IPS-20b (cell line): ENCODE measurements around the gene GTF3A.

Source experiments
- H3K27ac ChIP-seq: one replicate; pipeline ENCODE4 v1.5.1; 2013; ENCODE audit warnings: low read length
- H3K27me3 ChIP-seq: 2 replicates; pipeline ENCODE4 v1.6.1; 2013; ENCODE audit warnings: mild to moderate bottlenecking, low read length, inconsistent platforms; ENCODE audit not compliant: insufficient read depth
- H3K36me3 ChIP-seq: 2 replicates; pipeline ENCODE4 v1.6.1; 2013; ENCODE audit warnings: low read depth, mild to moderate bottlenecking, inconsistent platforms, low read length, moderate library complexity; ENCODE audit not compliant: insufficient read depth
- H3K4me1 ChIP-seq: 2 replicates; pipeline ENCODE4 v1.6.1; 2013; ENCODE audit warnings: mild to moderate bottlenecking, control low read depth, inconsistent platforms, low read length, moderate library complexity; ENCODE audit not compliant: insufficient read depth
- H3K4me3 ChIP-seq: 2 replicates; pipeline ENCODE4 v1.5.1; 2013; ENCODE audit warnings: mild to moderate bottlenecking, low read length, inconsistent platforms
- H3K9ac ChIP-seq: 2 replicates; pipeline ENCODE4 v1.6.1; 2013; ENCODE audit warnings: low read depth, mild to moderate bottlenecking, inconsistent platforms, low read length, moderate library complexity
- H3K9me3 ChIP-seq: 2 replicates; pipeline ENCODE4 v1.6.1; 2013; ENCODE audit warnings: mild to moderate bottlenecking, low read depth, low read length, inconsistent platforms; ENCODE audit not compliant: insufficient read depth

The GTF3A gene

GRCh38 chr13:27408074-27408473 lies 16.3 kb upstream of the GTF3A start:
- H3K36me3 ChIP-seq: no peaks in the 10 kb centered on the region
- peaks cover 7% of the 10 kb centered on the region for H3K4me1 ChIP-seq
- H3K27me3 ChIP-seq: no peaks in the 10 kb centered on the region
- no peak overlapping the region for H3K4me3 ChIP-seq
- H3K9me3 ChIP-seq: no peaks in the 10 kb centered on the region
- no peak overlapping the region for H3K27ac ChIP-seq
- no peak overlapping the region for H3K9ac ChIP-seq

- no peak overlapping the region for H3K4me3 ChIP-seq
- H3K4me1 ChIP-seq: no peaks in the 10 kb centered on the region
- H3K27me3 ChIP-seq: no peaks in the 10 kb centered on the region
- H3K9ac ChIP-seq: no peak overlapping the region
- no peaks in the 10 kb centered on the region for H3K36me3 ChIP-seq
- H3K9me3 ChIP-seq: no peaks in the 10 kb centered on the region
- H3K27ac ChIP-seq: no peak overlapping the region
Measured at GRCh38 chr13:27409013-27409412, 15.4 kb upstream of the GTF3A start.

- Histone ChIP-seq H3K9me3 (no peaks in the 10 kb centered on the region), H3K27ac (no peak overlapping the region), H3K4me1 (no peaks in the 10 kb centered on the region), H3K4me3 (no peak overlapping the region), H3K36me3 (no peaks in the 10 kb centered on the region), H3K9ac (no peak overlapping the region), H3K27me3 (no peaks in the 10 kb centered on the region)
Measured at GRCh38 chr13:27411341-27411740, 13.1 kb upstream of the GTF3A start.

GRCh38 chr13:27415116-27415515 lies 9.3 kb upstream of the GTF3A start:
- H3K36me3 ChIP-seq: no peaks in the 10 kb centered on the region
- H3K27ac ChIP-seq: no peak overlapping the region
- no peaks in the 10 kb centered on the region for H3K4me1 ChIP-seq
- no peaks in the 10 kb centered on the region for H3K9me3 ChIP-seq
- H3K9ac ChIP-seq: no peak overlapping the region
- H3K27me3 ChIP-seq: no peaks in the 10 kb centered on the region
- no peak overlapping the region for H3K4me3 ChIP-seq

GRCh38 chr13:27419328-27419727 lies 5.1 kb upstream of the GTF3A start:
- Histone ChIP-seq H3K4me1 (no peaks in the 10 kb centered on the region; the same call in 1 of the 2 replicates), H3K4me3 (no peak overlapping the region), H3K9me3 (no peaks in the 10 kb centered on the region), H3K36me3 (no peaks in the 10 kb centered on the region), H3K27ac (no peak overlapping the region), H3K9ac (no peak overlapping the region), H3K27me3 (peaks cover 12% of the 10 kb centered on the region; the same call in 1 of the 2 replicates)

- Histone ChIP-seq H3K9me3 (no peaks in the 10 kb centered on the region), H3K4me1 (peaks cover 8% of the 10 kb centered on the region), H3K27ac (no peak overlapping the region), H3K27me3 (peaks cover 12% of the 10 kb centered on the region; the same call in 1 of the 2 replicates), H3K4me3 (no peak overlapping the region), H3K36me3 (no peaks in the 10 kb centered on the region), H3K9ac (no peak overlapping the region)
Measured at GRCh38 chr13:27421101-27421871, 3.1 kb upstream of the GTF3A start.

GRCh38 chr13:27423333-27423732 lies 1.1 kb upstream of the GTF3A start:
- no peaks in the 10 kb centered on the region for H3K9me3 ChIP-seq
- peaks cover 11% of the 10 kb centered on the region for H3K4me1 ChIP-seq
- no peak overlapping the region for H3K27ac ChIP-seq
- H3K27me3 ChIP-seq: peaks cover 12% of the 10 kb centered on the region; the same call in 1 of the 2 replicates
- H3K4me3 ChIP-seq: no peak overlapping the region
- no peak overlapping the region for H3K9ac ChIP-seq
- H3K36me3 ChIP-seq: peaks cover 14% of the 10 kb centered on the region

- no peaks in the 10 kb centered on the region for H3K9me3 ChIP-seq
- peaks cover 12% of the 10 kb centered on the region; the same call in 1 of the 2 replicates for H3K27me3 ChIP-seq
- H3K9ac ChIP-seq: peak overlapping the region; percentile 68; the same call in 1 of the 2 replicates
- H3K4me1 ChIP-seq: peaks cover 11% of the 10 kb centered on the region
- H3K36me3 ChIP-seq: peaks cover 34% of the 10 kb centered on the region
- H3K27ac ChIP-seq: no peak overlapping the region
- peak overlapping the region; percentile 79 for H3K4me3 ChIP-seq
Measured at GRCh38 chr13:27425158-27425917, 919 bp downstream of the GTF3A start.

GRCh38 chr13:27425918-27426630 lies 1.7 kb downstream of the GTF3A start:
- Histone ChIP-seq H3K36me3 (peaks cover 42% of the 10 kb centered on the region), H3K4me1 (peaks cover 11% of the 10 kb centered on the region), H3K27ac (no peak overlapping the region), H3K9ac (peak overlapping the region; percentile 52; the same call in 1 of the 2 replicates), H3K9me3 (no peaks in the 10 kb centered on the region), H3K27me3 (peaks cover 12% of the 10 kb centered on the region; the same call in 1 of the 2 replicates), H3K4me3 (peak overlapping the region; percentile 79)

- H3K27ac ChIP-seq: no peak overlapping the region
- no peak overlapping the region for H3K4me3 ChIP-seq
- H3K9ac ChIP-seq: no peak overlapping the region
- H3K36me3 ChIP-seq: peaks cover 57% of the 10 kb centered on the region
- peaks cover 11% of the 10 kb centered on the region for H3K4me1 ChIP-seq
- no peaks in the 10 kb centered on the region for H3K9me3 ChIP-seq
- H3K27me3 ChIP-seq: peaks cover 11% of the 10 kb centered on the region; the same call in 1 of the 2 replicates
Measured at GRCh38 chr13:27427641-27428040, 3.2 kb downstream of the GTF3A start.

- no peak overlapping the region for H3K27ac ChIP-seq
- H3K4me3 ChIP-seq: no peak overlapping the region
- no peaks in the 10 kb centered on the region for H3K9me3 ChIP-seq
- H3K27me3 ChIP-seq: peaks cover 6% of the 10 kb centered on the region; the same call in 1 of the 2 replicates
- H3K4me1 ChIP-seq: peaks cover 11% of the 10 kb centered on the region
- no peak overlapping the region for H3K9ac ChIP-seq
- H3K36me3 ChIP-seq: peaks cover 63% of the 10 kb centered on the region
Measured at GRCh38 chr13:27428160-27428559, 3.7 kb downstream of the GTF3A start.
